ENCODE results near the gene DRAXIN. TPM values are rescaled to one million over a fixed set of nuclear protein-coding genes. Genes with fewer than 3 reads are reported as not detected.

The DRAXIN gene
- polyA plus RNA-seq, 1 experiment, result 0.04 TPM

GRCh38 chr1:11764519-11764918, 73.0 kb downstream of the DRAXIN start:
- Histone ChIP-seq H3K27ac (ENCODE audit: low read depth, low read length) (no peak overlapping the region), H3K27me3 (ENCODE audit: control insufficient read depth, insufficient read depth, low read length) (peaks cover 36% of the 10 kb centered on the region), H3K9me3 (ENCODE audit: control insufficient read depth, insufficient read depth, low read length) (no peaks in the 10 kb centered on the region; the same call in 1 of the 2 replicates), H3K4me3 (ENCODE audit: low read depth, low read length) (no peak overlapping the region)
- ChIA-PET CTCF (interaction anchor here (1.6 kb wide), 1 partner anchor 21 kb away, joined by 6 read pairs; no protein-coding TSS in a partner anchor), POLR2A (no interaction called here)
- no peak for TF ChIP-seq CTCF (IDR thresholded peaks at IDR 0.05; ENCODE audit: low read depth, low read length)
- no peak for DNase-seq (ENCODE audit: low read depth, low spot score)

- ChIA-PET CTCF (interaction anchor here (1.1 kb wide), 1 partner anchor 19 kb away, joined by 4 read pairs; no protein-coding TSS in a partner anchor), POLR2A (no interaction called here)
- peaks cover 32% of the 10 kb centered on the region for H3K27me3 ChIP-seq (ENCODE audit: control insufficient read depth, insufficient read depth, low read length)
- H3K4me3 ChIP-seq (ENCODE audit: low read depth, low read length), result no peak overlapping the region
- H3K9me3 ChIP-seq (ENCODE audit: control insufficient read depth, insufficient read depth, low read length), result no peaks in the 10 kb centered on the region; the same call in 1 of the 2 replicates
- H3K27ac ChIP-seq (ENCODE audit: low read depth, low read length), result no peak overlapping the region
- no peak for TF ChIP-seq CTCF (IDR thresholded peaks at IDR 0.05; ENCODE audit: low read depth, low read length)
- no peak for DNase-seq (ENCODE audit: low read depth, low spot score)
Observed at GRCh38 chr1:11765661-11766428, 74.3 kb downstream of the DRAXIN start.

GRCh38 chr1:11766429-11766776, 74.9 kb downstream of the DRAXIN start:
- no peak for TF ChIP-seq CTCF (IDR thresholded peaks at IDR 0.05; ENCODE audit: low read depth, low read length)
- Histone ChIP-seq H3K4me3 (ENCODE audit: low read depth, low read length) (no peak overlapping the region), H3K27me3 (ENCODE audit: control insufficient read depth, insufficient read depth, low read length) (peaks cover 32% of the 10 kb centered on the region), H3K27ac (ENCODE audit: low read depth, low read length) (no peak overlapping the region), H3K9me3 (ENCODE audit: control insufficient read depth, insufficient read depth, low read length) (no peaks in the 10 kb centered on the region; the same call in 1 of the 2 replicates)
- CTCF ChIA-PET, result no interaction called here
- DNase-seq (ENCODE audit: low read depth, low spot score), result no peak
- POLR2A ChIA-PET, result no interaction called here

- no peak for DNase-seq (ENCODE audit: low read depth, low spot score)
- H3K4me3 ChIP-seq (ENCODE audit: low read depth, low read length), result no peak overlapping the region
- no peak for TF ChIP-seq CTCF (IDR thresholded peaks at IDR 0.05; ENCODE audit: low read depth, low read length)
- H3K27me3 ChIP-seq (ENCODE audit: control insufficient read depth, insufficient read depth, low read length), result peaks cover 21% of the 10 kb centered on the region
- CTCF ChIA-PET, result interaction anchor here (1.0 kb wide), 1 partner anchor 17 kb away, joined by 3 read pairs; no protein-coding TSS in a partner anchor
- H3K9me3 ChIP-seq (ENCODE audit: control insufficient read depth, insufficient read depth, low read length), result no peaks in the 10 kb centered on the region
- POLR2A ChIA-PET, result no interaction called here
- no peak overlapping the region for H3K27ac ChIP-seq (ENCODE audit: low read depth, low read length)
Observed at GRCh38 chr1:11767922-11768704, 76.6 kb downstream of the DRAXIN start.

- CTCF ChIA-PET, result interaction anchor here (1.5 kb wide), 1 partner anchor 16 kb away, joined by 3 read pairs; no protein-coding TSS in a partner anchor
- no peak for DNase-seq (ENCODE audit: low read depth, low spot score)
- peaks cover 21% of the 10 kb centered on the region for H3K27me3 ChIP-seq (ENCODE audit: control insufficient read depth, insufficient read depth, low read length)
- POLR2A ChIA-PET, result no interaction called here
- H3K4me3 ChIP-seq (ENCODE audit: low read depth, low read length), result no peak overlapping the region
- no peak overlapping the region for H3K27ac ChIP-seq (ENCODE audit: low read depth, low read length)
- no peak for TF ChIP-seq CTCF (IDR thresholded peaks at IDR 0.05; ENCODE audit: low read depth, low read length)
- no peaks in the 10 kb centered on the region for H3K9me3 ChIP-seq (ENCODE audit: control insufficient read depth, insufficient read depth, low read length)
Observed at GRCh38 chr1:11768821-11769220, 77.3 kb downstream of the DRAXIN start.
